Measurements from ENCODE around the gene CHD8.

DNA sequence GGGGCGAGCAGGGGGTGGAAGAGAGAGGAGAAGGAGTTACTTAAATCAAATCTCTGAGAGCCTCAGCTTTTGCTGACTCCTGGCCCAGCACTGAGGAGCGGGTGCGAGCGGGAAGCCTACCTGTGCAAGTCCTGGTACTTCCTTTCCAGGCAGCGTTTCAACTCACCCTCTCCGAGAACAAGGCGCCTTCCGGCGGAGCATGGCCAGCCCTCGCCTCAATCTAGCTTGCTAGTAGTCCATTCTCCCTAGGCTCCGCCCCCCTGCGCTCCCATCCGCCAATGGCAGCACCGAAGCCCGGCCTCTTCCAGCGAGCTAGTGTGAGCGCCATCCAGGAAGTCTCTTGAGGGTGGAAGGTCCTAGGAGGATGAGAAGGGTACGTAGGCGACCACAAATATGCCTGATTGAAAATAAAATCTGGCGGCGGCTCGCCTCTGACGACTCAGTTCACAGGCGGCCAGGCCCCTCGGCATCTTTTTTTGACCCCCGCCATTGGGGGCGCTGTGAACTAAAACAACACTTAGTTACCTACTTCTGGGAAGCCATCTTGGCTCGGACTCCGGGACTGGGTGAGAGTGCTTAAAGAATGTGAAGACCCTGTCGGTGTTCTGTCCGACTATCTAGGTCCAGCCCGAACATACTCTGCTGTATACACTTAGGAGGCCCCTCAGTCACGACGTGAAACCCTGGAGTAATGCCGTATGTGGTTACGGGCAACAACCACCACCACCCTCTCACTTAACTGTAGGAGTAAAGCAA lies at the start of gene CHD8:
- no peak for TF ChIP-seq POLR2A (IDR thresholded peaks at IDR 0.05; ENCODE audit: low read depth)
- TF ChIP-seq POLR2AphosphoS5 (IDR thresholded peaks at IDR 0.05): peak; percentile 86 to 91
- peak; percentile 46 to 70 (median 50) for TF ChIP-seq CTCF (IDR thresholded peaks at IDR 0.05)
- peak; percentile 40 for TF ChIP-seq EP300 (IDR thresholded peaks at IDR 0.05)

Measured in esophagus muscularis mucosa (tissue), 4 donors.